Pons (tissue), 1 donor: ENCODE measurements around the gene AGTR1.
A peak's percentile ranks its signal among the peaks of the same experiment; 100 is the strongest.
"Not testable (repeated sequence)": the region's sequence is repeated elsewhere in the genome, so short reads cannot be mapped to it uniquely, and the experiment has no call there.

Experiments
- DNase-seq: peaks from one replicate; pipeline ENCODE4 v3.0.0-alpha.2; 2016; ENCODE audit warnings: low spot score

AGTR1 gene

GRCh38 chr3:148718982-148719862, 21.5 kb downstream of the AGTR1 start:
- no peak for DNase-seq

- no peak for DNase-seq
These were observed 23.2 kb downstream of the AGTR1 start for GRCh38 chr3:148720873-148721272.

- DNase-seq = no peak
These were observed 25.9 kb downstream of the AGTR1 start for GRCh38 chr3:148723631-148724030.

- DNase-seq = peak; percentile 89
These were observed 29.5 kb downstream of the AGTR1 start for GRCh38 chr3:148727231-148727630.

- DNase-seq = no peak
These were observed 31.1 kb downstream of the AGTR1 start for GRCh38 chr3:148728753-148729152.

GRCh38 chr3:148729476-148730055, 31.9 kb downstream of the AGTR1 start:
- no peak for DNase-seq

GRCh38 chr3:148730676-148731075, 33.0 kb downstream of the AGTR1 start:
- no peak for DNase-seq

- DNase-seq = no peak
These were observed 37.9 kb downstream of the AGTR1 start for GRCh38 chr3:148735597-148735996.

- DNase-seq = no peak
These were observed 38.4 kb downstream of the AGTR1 start for GRCh38 chr3:148736086-148736485.

- no peak for DNase-seq
These were observed 39.4 kb downstream of the AGTR1 start for GRCh38 chr3:148737104-148737530.

GRCh38 chr3:148739720-148740119, 42.0 kb downstream of the AGTR1 start:
- no peak for DNase-seq

- DNase-seq = no peak
These were observed 42.6 kb downstream of the AGTR1 start for GRCh38 chr3:148740291-148740690.

GRCh38 chr3:148741219-148741618, 43.5 kb downstream of the AGTR1 start:
- DNase-seq = no peak

- DNase-seq = peak; percentile 20
These were observed 44.4 kb downstream of the AGTR1 start for GRCh38 chr3:148742118-148742517.

GRCh38 chr3:148746053-148746452, 48.4 kb downstream of the AGTR1 start:
- no peak for DNase-seq

GRCh38 chr3:148748283-148748682, 50.6 kb downstream of the AGTR1 start:
- no peak for DNase-seq

GRCh38 chr3:148750296-148750695, 52.6 kb downstream of the AGTR1 start:
- DNase-seq = no peak

GRCh38 chr3:148751461-148751860, 53.8 kb downstream of the AGTR1 start:
- no peak for DNase-seq

GRCh38 chr3:148753385-148753784, 55.7 kb downstream of the AGTR1 start:
- DNase-seq = not testable (repeated sequence)

GRCh38 chr3:148755570-148755969, 57.9 kb downstream of the AGTR1 start:
- DNase-seq = no peak

GRCh38 chr3:148756311-148756710, 58.6 kb downstream of the AGTR1 start:
- DNase-seq = no peak

- no peak for DNase-seq
These were observed 59.8 kb downstream of the AGTR1 start for GRCh38 chr3:148757238-148758215.
